Trophoblast cell (in vitro differentiated cells and primary cell): ENCODE measurements around the gene C1QTNF8.
A peak's percentile ranks its signal among the peaks of the same experiment; 100 is the strongest.

Source experiments
- DNase-seq, 2 donors: peaks; one replicate each; pipeline ENCODE4 v3.0.0-alpha.2; 2016
- H2AFZ ChIP-seq: 2 replicates; pipeline ENCODE4 v1.6.1; 2013; ENCODE audit warnings: low read length, moderate library complexity, mild to moderate bottlenecking; ENCODE audit not compliant: insufficient read depth, poor library complexity
- H2AK5ac ChIP-seq: 2 replicates; pipeline ENCODE4 v1.6.1; 2013; ENCODE audit warnings: mild to moderate bottlenecking, low read length
- H2BK120ac ChIP-seq: 2 replicates; pipeline ENCODE4 v1.6.1; 2013; ENCODE audit warnings: low read length, mild to moderate bottlenecking, moderate library complexity; ENCODE audit not compliant: insufficient read depth, poor library complexity
- H2BK12ac ChIP-seq: 2 replicates; pipeline ENCODE4 v1.6.1; 2013; ENCODE audit warnings: mild to moderate bottlenecking, low read length, moderate library complexity
- H2BK5ac ChIP-seq: 2 replicates; pipeline ENCODE4 v1.6.1; 2013; ENCODE audit warnings: low read length, low read depth, moderate library complexity, mild to moderate bottlenecking; ENCODE audit not compliant: poor library complexity
- H3K14ac ChIP-seq: 2 replicates; pipeline ENCODE4 v1.6.1; 2013; ENCODE audit warnings: mild to moderate bottlenecking, low read length
- H3K18ac ChIP-seq: 2 replicates; pipeline ENCODE4 v1.6.1; 2013; ENCODE audit warnings: mild to moderate bottlenecking, low read length
- H3K23ac ChIP-seq: 2 replicates; pipeline ENCODE4 v1.6.1; 2013; ENCODE audit warnings: low read length
- H3K27ac ChIP-seq: 2 replicates; pipeline ENCODE4 v1.5.1; 2013; ENCODE audit warnings: low read depth, mild to moderate bottlenecking, inconsistent platforms, low read length, moderate library complexity
- H3K27me3 ChIP-seq: 2 replicates; pipeline ENCODE4 v1.6.1; 2013; ENCODE audit warnings: inconsistent platforms, mild to moderate bottlenecking, low read length, moderate library complexity; ENCODE audit not compliant: insufficient read depth
- H3K36me3 ChIP-seq, 2 experiments: 1 replicate in 1 of 2; 2 replicates in 1 of 2; pipeline ENCODE4 v1.6.1; 2013; ENCODE audit warnings: low read length in 2 of 2, mild to moderate bottlenecking in 2 of 2, moderate library complexity in 1 of 2; ENCODE audit not compliant: insufficient read depth in 2 of 2, control insufficient read depth in 1 of 2
- H3K4ac ChIP-seq: 2 replicates; pipeline ENCODE4 v1.6.1; 2013; ENCODE audit warnings: low read depth, mild to moderate bottlenecking, low read length, moderate library complexity
- H3K4me1 ChIP-seq, 2 experiments: 1 replicate in 1 of 2; 2 replicates in 1 of 2; pipeline ENCODE4 v1.6.1; 2013; ENCODE audit warnings: low read length in 2 of 2, mild to moderate bottlenecking in 2 of 2, moderate library complexity in 1 of 2; ENCODE audit not compliant: insufficient read depth in 2 of 2, control insufficient read depth in 1 of 2
- H3K4me2 ChIP-seq: 2 replicates; pipeline ENCODE4 v1.6.1; 2013; ENCODE audit warnings: inconsistent platforms, mild to moderate bottlenecking, low read length, moderate library complexity
- H3K4me3 ChIP-seq: 2 replicates; pipeline ENCODE4 v1.5.1; 2013; ENCODE audit warnings: mild to moderate bottlenecking, low read depth, low read length, inconsistent platforms
- H3K79me1 ChIP-seq: one replicate; pipeline ENCODE4 v1.6.1; 2013; ENCODE audit warnings: low read length
- H3K79me2 ChIP-seq: 2 replicates; pipeline ENCODE4 v1.6.1; 2013; ENCODE audit warnings: low read length, mild to moderate bottlenecking; ENCODE audit not compliant: control insufficient read depth, insufficient read depth, poor library complexity
- H3K9ac ChIP-seq: 2 replicates; pipeline ENCODE4 v1.6.1; 2013; ENCODE audit warnings: mild to moderate bottlenecking, low read length
- H3K9me3 ChIP-seq: 2 replicates; pipeline ENCODE4 v1.6.1; 2013; ENCODE audit warnings: low read depth, mild to moderate bottlenecking, control low read depth, inconsistent platforms, low read length; ENCODE audit not compliant: insufficient read depth
- H4K12ac ChIP-seq: 2 replicates; pipeline ENCODE4 v1.6.1; 2013; ENCODE audit warnings: low read depth, mild to moderate bottlenecking, low read length, moderate library complexity
- H4K8ac ChIP-seq: 2 replicates; pipeline ENCODE4 v1.6.1; 2013; ENCODE audit warnings: low read depth, mild to moderate bottlenecking, low read length, moderate library complexity
- H4K91ac ChIP-seq: one replicate; pipeline ENCODE4 v1.6.1; 2013; ENCODE audit warnings: low read depth, mild to moderate bottlenecking, low read length, moderate library complexity
- WGBS: extraction: QIAGEN DNeasy Blood & Tissue Kit; methylation state at CpG from one replicate; pipeline ENCODE4 v1.1.7; 2013; ENCODE audit warnings: missing lambda C conversion rate; ENCODE audit not compliant: insufficient read length, insufficient coverage; ENCODE audit errors: extremely low coverage; 5-methylcytosine and 5-hydroxymethylcytosine counted together

The C1QTNF8 gene

DNA sequence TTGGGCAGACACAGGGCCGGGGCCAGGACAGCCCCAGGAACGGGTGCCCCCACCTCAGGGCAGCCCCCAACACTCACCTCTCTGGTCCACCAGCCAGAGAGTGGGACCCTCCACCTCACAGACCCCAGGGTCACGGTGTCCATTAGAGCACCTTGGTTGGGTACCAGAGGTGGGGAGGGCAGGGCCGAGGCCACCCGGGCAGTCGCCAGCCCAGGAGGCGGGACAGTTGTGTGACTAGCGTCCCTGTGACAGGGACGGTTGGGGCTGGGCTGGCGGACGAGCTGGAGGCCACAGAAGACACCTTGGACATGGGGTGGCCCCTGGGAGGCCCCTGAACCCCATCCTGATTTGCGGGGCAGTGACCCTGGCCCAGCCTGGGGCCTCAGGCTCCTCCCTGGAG lies 11.7 kb upstream of the C1QTNF8 start:
- H3K27ac ChIP-seq, result no peak overlapping the region
- no peaks in the 10 kb centered on the region for H3K36me3 ChIP-seq
- H2BK5ac ChIP-seq, result no peak overlapping the region
- no peak overlapping the region for H3K4me2 ChIP-seq
- H3K18ac ChIP-seq, result no peak overlapping the region
- H3K23ac ChIP-seq, result no peak overlapping the region
- no peaks in the 10 kb centered on the region for H3K79me2 ChIP-seq
- no peaks in the 10 kb centered on the region for H3K27me3 ChIP-seq
- no peak overlapping the region for H4K8ac ChIP-seq
- no peaks in the 10 kb centered on the region for H3K9me3 ChIP-seq
- no peak overlapping the region for H2BK12ac ChIP-seq
- H3K79me1 ChIP-seq, result peaks cover 3% of the 10 kb centered on the region
- WGBS, result no CpG with 5 or more reads among the region's 12 CpGs
- H4K91ac ChIP-seq, result no peak overlapping the region
- no peak overlapping the region for H3K14ac ChIP-seq
- H2BK120ac ChIP-seq, result no peak overlapping the region
- no peak overlapping the region for H3K9ac ChIP-seq
- H4K12ac ChIP-seq, result no peak overlapping the region
- H2AK5ac ChIP-seq, result no peak overlapping the region
- no peak overlapping the region for H3K4me3 ChIP-seq
- peaks cover 6% of the 10 kb centered on the region in 2 experiments for H3K4me1 ChIP-seq
- H3K4ac ChIP-seq, result no peak overlapping the region
- no peak overlapping the region for H2AFZ ChIP-seq
- DNase-seq, result no peak

DNA sequence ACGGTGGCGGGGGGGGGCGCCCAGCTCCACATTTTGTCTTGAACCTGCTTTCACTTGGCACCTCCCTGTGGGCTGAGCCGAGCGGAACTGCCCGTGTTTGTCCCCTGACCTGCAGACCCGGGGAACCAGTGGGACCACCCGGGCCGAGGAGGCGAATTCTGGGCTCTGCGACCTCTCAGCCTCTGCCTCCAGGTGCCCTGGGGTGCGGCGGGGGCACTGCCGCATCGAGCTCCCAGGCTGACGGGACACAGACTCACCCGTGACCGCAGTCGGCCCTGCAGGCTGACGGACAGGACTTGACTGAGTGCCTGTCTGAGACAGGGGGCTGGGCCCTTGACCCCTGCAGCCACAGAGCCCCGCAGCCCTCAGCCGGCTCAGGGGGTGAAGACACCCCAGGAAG lies 11.1 kb upstream of the C1QTNF8 start:
- Histone ChIP-seq H2AFZ (no peak overlapping the region), H3K79me1 (peaks cover 3% of the 10 kb centered on the region), H3K27me3 (no peaks in the 10 kb centered on the region), H2BK5ac (no peak overlapping the region), H3K9ac (no peak overlapping the region), H4K12ac (no peak overlapping the region), H3K18ac (no peak overlapping the region), H4K8ac (no peak overlapping the region), H3K4me2 (no peak overlapping the region), H3K27ac (no peak overlapping the region), H2BK12ac (no peak overlapping the region), H4K91ac (no peak overlapping the region), H3K36me3 (no peaks in the 10 kb centered on the region), H3K23ac (no peak overlapping the region), H2BK120ac (no peak overlapping the region), H3K9me3 (no peaks in the 10 kb centered on the region), H3K79me2 (no peaks in the 10 kb centered on the region), H3K14ac (no peak overlapping the region), H2AK5ac (no peak overlapping the region), H3K4me3 (no peak overlapping the region), H3K4ac (no peak overlapping the region), H3K4me1 (peaks cover 6% of the 10 kb centered on the region in 2 experiments)
- WGBS, result no CpG with 5 or more reads among the region's 22 CpGs
- DNase-seq, result no peak

GRCh38 chr16:1106659-1107058 lies 10.6 kb upstream of the C1QTNF8 start:
- no peak for DNase-seq
- Histone ChIP-seq H2AK5ac (no peak overlapping the region), H3K79me2 (no peaks in the 10 kb centered on the region), H3K14ac (no peak overlapping the region), H4K8ac (no peak overlapping the region), H2BK120ac (no peak overlapping the region), H2BK12ac (no peak overlapping the region), H3K9me3 (no peaks in the 10 kb centered on the region), H3K4me3 (no peak overlapping the region), H3K4ac (no peak overlapping the region), H3K79me1 (peaks cover 3% of the 10 kb centered on the region), H3K4me2 (no peak overlapping the region), H3K4me1 (peaks cover 6% of the 10 kb centered on the region in 2 experiments), H3K36me3 (no peaks in the 10 kb centered on the region), H2AFZ (no peak overlapping the region), H3K9ac (no peak overlapping the region), H3K18ac (no peak overlapping the region), H2BK5ac (no peak overlapping the region), H3K27me3 (no peaks in the 10 kb centered on the region), H3K23ac (no peak overlapping the region), H4K91ac (no peak overlapping the region), H4K12ac (no peak overlapping the region), H3K27ac (no peak overlapping the region)
- no CpG with 5 or more reads among the region's 16 CpGs for WGBS

DNA sequence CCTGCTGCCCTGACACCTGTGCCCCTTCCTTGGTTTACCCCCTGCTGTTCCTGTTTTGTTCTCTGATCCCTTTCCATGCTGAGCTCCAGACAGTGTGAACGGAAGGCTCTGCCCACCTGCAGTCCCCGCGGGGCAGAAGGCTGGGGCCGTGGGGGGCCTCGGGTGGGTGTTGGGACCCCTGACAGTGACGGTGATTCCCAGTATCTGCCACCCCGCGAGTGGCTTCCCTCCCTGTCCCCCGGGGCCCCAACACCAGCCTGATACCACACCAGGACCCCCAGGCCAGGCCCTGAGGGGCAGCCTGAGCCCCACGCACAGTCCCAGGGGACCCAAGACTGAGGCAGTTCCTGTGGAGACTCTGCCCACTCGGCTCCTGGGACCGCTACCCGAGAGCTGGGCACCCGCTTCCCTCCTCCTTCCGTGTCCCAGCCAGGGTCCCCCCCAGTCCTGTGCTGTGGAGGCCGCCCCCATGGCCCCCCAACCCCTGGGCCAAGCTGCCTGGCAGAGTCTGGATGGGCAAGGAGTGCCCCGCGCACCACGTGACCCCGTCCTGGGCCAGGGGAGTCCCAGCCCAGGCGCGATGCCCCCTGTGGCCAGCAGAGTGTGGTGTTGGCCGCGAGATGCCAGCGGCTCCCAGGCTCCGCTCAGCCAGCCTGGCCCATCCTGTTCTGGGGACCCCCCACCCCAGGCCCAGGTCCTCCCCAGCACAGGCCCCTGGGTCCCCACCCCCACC lies 10.0 kb upstream of the C1QTNF8 start:
- no peaks in the 10 kb centered on the region for H3K27me3 ChIP-seq
- no peaks in the 10 kb centered on the region for H3K36me3 ChIP-seq
- no peak overlapping the region for H4K12ac ChIP-seq
- no peak overlapping the region for H3K4me3 ChIP-seq
- WGBS, result no CpG with 5 or more reads among the region's 26 CpGs
- no peak overlapping the region for H4K91ac ChIP-seq
- H2AFZ ChIP-seq, result no peak overlapping the region
- H2BK120ac ChIP-seq, result no peak overlapping the region
- H3K4me2 ChIP-seq, result no peak overlapping the region
- no peak overlapping the region for H3K18ac ChIP-seq
- peak; percentile 32 to 51 for DNase-seq
- H3K4me1 ChIP-seq, result peaks cover 6% of the 10 kb centered on the region in 2 experiments
- no peak overlapping the region for H3K9ac ChIP-seq
- no peaks in the 10 kb centered on the region for H3K9me3 ChIP-seq
- no peak overlapping the region for H2AK5ac ChIP-seq
- no peak overlapping the region for H3K27ac ChIP-seq
- H3K23ac ChIP-seq, result no peak overlapping the region
- peaks cover 3% of the 10 kb centered on the region for H3K79me1 ChIP-seq
- H3K4ac ChIP-seq, result no peak overlapping the region
- H3K79me2 ChIP-seq, result no peaks in the 10 kb centered on the region
- H2BK12ac ChIP-seq, result no peak overlapping the region
- H2BK5ac ChIP-seq, result no peak overlapping the region
- H3K14ac ChIP-seq, result no peak overlapping the region
- H4K8ac ChIP-seq, result no peak overlapping the region
